HG03066 (cell line): ENCODE data around the gene HIP1.
"Not testable (repeated sequence)": the region's sequence is repeated elsewhere in the genome, so short reads cannot be mapped to it uniquely, and the experiment has no call there.

Source experiments
- ATAC-seq: cut with Tn5 transposase; IDR thresholded peaks from one replicate; pipeline ENCODE4 v1.9.1; 2021; ENCODE audit warnings: low read depth; ENCODE audit not compliant: unreplicated experiment

The HIP1 gene

GRCh38 chr7:75687246-75688088 is 51.3 kb downstream of the HIP1 start:
- no peak for ATAC-seq

- ATAC-seq, result no peak
These were observed 52.2 kb downstream of the HIP1 start for GRCh38 chr7:75686551-75686950.

GRCh38 chr7:75682052-75682451 is 56.7 kb downstream of the HIP1 start:
- not testable (repeated sequence) for ATAC-seq

- ATAC-seq, result no peak
These were observed 59.7 kb downstream of the HIP1 start for GRCh38 chr7:75679060-75679459.

- ATAC-seq, result no peak
These were observed 69.2 kb downstream of the HIP1 start for GRCh38 chr7:75669579-75669978.

GRCh38 chr7:75667938-75668337 is 70.8 kb downstream of the HIP1 start:
- ATAC-seq, result no peak

GRCh38 chr7:75663302-75663907 is 75.3 kb downstream of the HIP1 start:
- ATAC-seq, result peak; percentile 49

- peak; percentile 87 for ATAC-seq
These were observed 76.0 kb downstream of the HIP1 start for GRCh38 chr7:75662579-75663301.

- no peak for ATAC-seq
These were observed 78.0 kb downstream of the HIP1 start for GRCh38 chr7:75660566-75661215.

GRCh38 chr7:75658802-75659201 is 79.9 kb downstream of the HIP1 start:
- ATAC-seq, result no peak

GRCh38 chr7:75658369-75658768 is 80.4 kb downstream of the HIP1 start:
- no peak for ATAC-seq

- ATAC-seq, result no peak
These were observed 80.9 kb downstream of the HIP1 start for GRCh38 chr7:75657866-75658265.

GRCh38 chr7:75656740-75657139 is 82.0 kb downstream of the HIP1 start:
- no peak for ATAC-seq

GRCh38 chr7:75655536-75655935 is 83.2 kb downstream of the HIP1 start:
- ATAC-seq, result no peak

- no peak for ATAC-seq
These were observed 83.9 kb downstream of the HIP1 start for GRCh38 chr7:75654855-75655254.

GRCh38 chr7:75653651-75654050 is 85.1 kb downstream of the HIP1 start:
- no peak for ATAC-seq

GRCh38 chr7:75652788-75653187 is 86.0 kb downstream of the HIP1 start:
- no peak for ATAC-seq

- ATAC-seq, result no peak
These were observed 88.1 kb downstream of the HIP1 start for GRCh38 chr7:75650681-75651080.

GRCh38 chr7:75650062-75650461 is 88.7 kb downstream of the HIP1 start:
- ATAC-seq, result no peak

GRCh38 chr7:75649462-75649861 is 89.3 kb downstream of the HIP1 start:
- ATAC-seq, result no peak
